Activated naive CD8-positive, alpha-beta T cell treated with anti-CD3 and anti-CD28 coated beads, Interleukin-2, amount 10 ng/mL, durations not matched to agents 7 days and 5 days (primary cell): ENCODE measurements around the gene TBCE. TPM values are rescaled to one million over a fixed set of nuclear protein-coding genes. Genes with fewer than 3 reads are reported as not detected.

Experiments used
- ATAC-seq: fragments of 150-1000 bp; cut with Tn5 transposase; one replicate; pipeline ENCODE4 v1.10.0; 2021; ENCODE audit warnings: low read depth, moderate library complexity
- POLR2A ChIA-PET: fragments of 350-600 bp; sonication (Branson Sonifier 250); formaldehyde crosslinking; loops from one replicate; lab custom pipeline; 2021; ENCODE audit warnings: antibody characterized with exemption; lab: Charles Lee
- DNase-seq: peaks from one replicate; pipeline ENCODE4 v3.0.0; 2021
- H3K27ac Mint-ChIP-seq: one replicate; pipeline ENCODE4 v1.8.0; 2022; ENCODE audit warnings: mild to moderate bottlenecking, mixed read lengths
- H3K27me3 Mint-ChIP-seq: one replicate; pipeline ENCODE4 v1.8.0; 2022; ENCODE audit warnings: mild to moderate bottlenecking, moderate library complexity, mixed read lengths
- H3K36me3 Mint-ChIP-seq: one replicate; pipeline ENCODE4 v1.8.0; 2021; ENCODE audit warnings: mild to moderate bottlenecking, mixed read lengths
- H3K4me1 Mint-ChIP-seq: one replicate; pipeline ENCODE4 v1.8.0; 2021; ENCODE audit warnings: mixed read lengths
- H3K4me3 Mint-ChIP-seq: one replicate; pipeline ENCODE4 v1.8.0; 2022; ENCODE audit warnings: mild to moderate bottlenecking, moderate library complexity, mixed read lengths
- H3K9me3 Mint-ChIP-seq: one replicate; pipeline ENCODE4 v1.8.0; 2021; ENCODE audit warnings: mixed read lengths
- total RNA-seq, 2 experiments: library from RNA; stranded (reverse); gene quantifications; one replicate each; pipeline ENCODE4 v1.2.3, GENCODE V29; 2021

Gene TBCE
- total RNA-seq, 2 experiments from 2014 or later: 29.8 to 30.3 TPM

DNA sequence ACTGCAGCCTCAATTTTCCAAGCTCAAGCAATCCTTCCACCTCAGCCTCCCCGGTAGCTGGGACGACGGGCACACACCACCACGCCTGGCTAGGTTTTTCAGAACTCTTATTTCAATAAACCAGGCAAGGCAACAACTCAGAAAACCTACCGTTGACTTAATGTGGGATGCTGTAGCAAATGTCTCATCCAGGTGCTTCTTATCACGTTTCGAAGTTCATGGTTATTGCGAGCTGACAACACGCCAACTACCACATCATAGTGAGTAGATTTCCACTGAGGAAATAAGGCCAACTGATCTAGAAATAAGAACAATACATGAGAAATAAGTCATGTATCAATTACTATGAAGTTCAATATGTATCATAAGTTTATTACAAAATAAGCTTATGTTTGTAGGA is 127.3 kb downstream of the TBCE start:
- POLR2A ChIA-PET: no interaction called here
- peaks cover 14% of the 10 kb centered on the region for H3K4me1 Mint-ChIP-seq
- peaks cover 18% of the 10 kb centered on the region for H3K36me3 Mint-ChIP-seq
- no peak overlapping the region for H3K4me3 Mint-ChIP-seq
- no peak overlapping the region for H3K27ac Mint-ChIP-seq
- no peak for ATAC-seq
- no peaks in the 10 kb centered on the region for H3K9me3 Mint-ChIP-seq
- H3K27me3 Mint-ChIP-seq: no peaks in the 10 kb centered on the region
- DNase-seq: no peak

DNA sequence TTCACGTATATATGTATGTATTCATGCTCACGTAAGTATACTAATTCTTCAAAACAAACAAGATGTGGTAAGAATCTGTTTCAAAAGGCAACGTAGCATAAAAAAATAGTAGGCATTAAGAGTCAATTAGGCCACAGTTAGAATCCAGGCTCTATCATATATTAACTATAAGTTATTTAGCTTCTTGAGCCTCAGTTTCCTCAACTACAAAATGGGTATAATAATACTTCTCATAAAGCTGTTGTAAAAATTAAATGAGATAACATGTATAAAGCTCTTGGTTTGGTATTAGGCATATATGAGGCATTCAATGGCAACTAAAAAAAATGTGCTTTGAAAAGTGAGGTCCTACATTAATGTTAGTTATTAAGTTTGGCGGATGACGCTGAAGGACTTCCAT is 127.8 kb downstream of the TBCE start:
- H3K27ac Mint-ChIP-seq: no peak overlapping the region
- no peaks in the 10 kb centered on the region for H3K9me3 Mint-ChIP-seq
- H3K4me3 Mint-ChIP-seq: no peak overlapping the region
- POLR2A ChIA-PET: no interaction called here
- peaks cover 14% of the 10 kb centered on the region for H3K4me1 Mint-ChIP-seq
- no peak for DNase-seq
- no peak for ATAC-seq
- peaks cover 16% of the 10 kb centered on the region for H3K36me3 Mint-ChIP-seq
- no peaks in the 10 kb centered on the region for H3K27me3 Mint-ChIP-seq

DNA sequence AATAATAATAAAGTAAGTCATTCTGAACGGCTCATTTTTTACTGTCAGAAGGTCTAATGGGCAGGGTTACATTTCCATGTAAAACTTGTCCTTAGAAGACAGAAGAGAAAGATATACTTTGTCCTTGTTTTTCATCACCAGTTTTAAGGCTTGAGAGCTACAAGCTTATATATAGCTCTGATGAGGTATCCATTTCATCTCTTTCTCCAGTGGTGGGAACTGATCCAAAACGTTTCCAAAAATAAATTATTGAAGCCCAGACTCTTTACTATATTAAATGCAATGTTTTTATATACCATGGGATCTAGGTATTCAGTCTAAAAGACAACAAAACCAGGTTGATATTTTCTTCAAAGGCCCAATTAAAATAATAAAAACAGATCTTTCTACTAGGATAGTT is 128.3 kb downstream of the TBCE start:
- Mint-ChIP-seq H3K4me3 (no peak overlapping the region), H3K4me1 (peaks cover 15% of the 10 kb centered on the region), H3K27ac (no peak overlapping the region), H3K27me3 (no peaks in the 10 kb centered on the region), H3K36me3 (peaks cover 16% of the 10 kb centered on the region), H3K9me3 (no peaks in the 10 kb centered on the region)
- no peak for DNase-seq
- no peak for ATAC-seq
- POLR2A ChIA-PET: no interaction called here

DNA sequence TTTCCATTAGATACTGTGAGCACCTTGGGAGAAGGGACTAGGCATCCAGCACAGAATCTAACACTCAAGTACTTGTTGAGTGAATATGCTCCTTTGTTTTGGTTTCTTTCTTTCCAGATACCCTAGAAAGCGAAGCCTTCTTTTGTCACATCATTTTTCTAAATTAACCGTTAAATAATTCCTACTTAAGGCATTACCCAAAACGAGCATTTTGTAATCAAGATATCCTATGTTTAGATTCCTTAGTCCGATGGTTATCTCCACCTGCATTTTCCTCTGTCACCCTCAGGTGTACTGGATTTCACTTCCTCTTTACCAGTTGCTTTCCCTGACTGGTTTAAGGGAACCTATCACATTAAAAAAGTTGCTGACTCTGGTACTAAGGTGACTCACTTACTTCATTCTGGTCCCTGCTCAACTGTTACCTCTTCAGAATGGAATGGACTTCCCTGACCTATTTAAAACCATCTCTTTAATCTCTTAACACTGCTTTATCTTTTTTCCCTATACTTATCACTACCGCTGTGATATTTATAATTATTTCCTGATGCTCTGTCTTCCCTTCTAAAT is 133.8 kb downstream of the TBCE start:
- Mint-ChIP-seq H3K27ac (no peak overlapping the region), H3K27me3 (no peaks in the 10 kb centered on the region), H3K36me3 (no peaks in the 10 kb centered on the region), H3K9me3 (no peaks in the 10 kb centered on the region), H3K4me3 (no peak overlapping the region), H3K4me1 (peaks cover 16% of the 10 kb centered on the region)
- ATAC-seq (no peak), DNase-seq (no peak)
- POLR2A ChIA-PET: no interaction called here

Other genes starting within 250 kb of the TBCE start
- 10 to 100 TPM; 81.2 to 95.5 TPM for gene TOMM20, start 238.6 kb upstream of the TBCE start, total RNA-seq
- 100 to 1,000 TPM; 129 to 134 TPM for gene RBM34, start 206.2 kb upstream of the TBCE start, total RNA-seq
- gene ARID4B, start 39.2 kb upstream of the TBCE start, total RNA-seq: 10 to 100 TPM; 62.3 to 66.6 TPM
- gene GGPS1, start 38.9 kb upstream of the TBCE start, total RNA-seq: 10 to 100 TPM; 31.9 to 34.9 TPM
- 10 to 100 TPM; 10.6 to 10.7 TPM for gene B3GALNT2, start 137.0 kb downstream of the TBCE start, total RNA-seq